ENCODE measurements around the gene KPTN.

GRCh38 chr19:47456721-47457474, 27.1 kb downstream of the KPTN start:
- TF ChIP-seq EZH2phosphoT487 (IDR thresholded peaks at IDR 0.05; ENCODE audit: insufficient read depth, low read depth): no peak
- no peak for TF ChIP-seq EZH2 (IDR thresholded peaks at IDR 0.05; ENCODE audit: insufficient read depth, poor library complexity, severe bottlenecking)
